Keratinocyte (primary cell): Measurements from ENCODE around the gene IL21R.

ENCODE experiments used
- CTCF ChIP-seq, 3 experiments: IDR thresholded peaks in 1 of 3; conservative IDR thresholded peaks in 1 of 3; optimal IDR thresholded peaks in 1 of 3; 2 replicates in 2 of 3; 3 replicates in 1 of 3; pipeline versions ENCODE3 to v1.5.1; 2011; ENCODE audit warnings: low read length in 3 of 3, mild to moderate bottlenecking in 3 of 3, moderate library complexity in 2 of 3, control low read depth in 1 of 3, inconsistent platforms in 1 of 3; ENCODE audit not compliant: insufficient read depth in 2 of 3; ENCODE audit errors: extremely low read depth in 1 of 3
- EZH2 ChIP-seq: IDR thresholded peaks from one replicate; pipeline ENCODE4 v1.6.1; 2012; ENCODE audit warnings: inconsistent platforms, mild to moderate bottlenecking, low read length, moderate library complexity

DNA sequence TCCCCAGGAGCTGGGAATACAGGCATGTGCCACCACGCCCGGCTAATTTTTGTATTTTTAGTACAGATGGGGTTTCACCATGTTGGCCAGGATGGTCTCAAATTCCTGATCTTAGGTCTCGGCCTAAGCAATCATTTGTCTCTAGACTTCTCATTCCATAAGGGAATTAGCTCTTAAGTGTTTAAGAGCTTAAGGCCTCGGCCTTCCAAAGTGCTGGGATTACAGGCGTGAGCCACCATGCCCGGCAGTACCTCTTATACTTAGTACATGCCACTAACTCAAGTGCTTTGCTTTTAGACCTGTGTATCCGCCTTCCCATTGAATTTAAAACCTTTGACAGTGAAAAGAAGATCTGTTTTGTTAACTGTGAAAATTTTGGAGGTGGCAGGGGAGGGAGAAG, 16.6 kb upstream of the IL21R start:
- TF ChIP-seq CTCF (optimal IDR thresholded peaks at IDR 0.05 in 1 of 3, IDR thresholded peaks at IDR 0.05 in 1 of 3, conservative IDR thresholded peaks at IDR 0.05 in 1 of 3; ENCODE audit: extremely low read depth in 1 of 3, insufficient read depth in 2 of 3, low read length in 3 of 3) (no peak), EZH2 (no peak)
